ENCODE results near the gene GARNL3. TPM values are rescaled to one million over a fixed set of nuclear protein-coding genes. Genes with fewer than 3 reads are reported as not detected.

The GARNL3 gene
- total and polyA plus RNA-seq, 8 donors = 2.3 to 7.1 (median 3.4) TPM

- no peak overlapping the region for H3K4me3 ChIP-seq
- no peaks in the 10 kb centered on the region for H3K9me3 ChIP-seq
- DNase-seq (no peak), ATAC-seq (no peak), FAIRE-seq (no peak)
- H3K27me3 ChIP-seq = no peaks in the 10 kb centered on the region
- H3K27ac ChIP-seq = no peak overlapping the region
- intact Hi-C loops (cut with DNase I) = no loop called here
- peaks cover 0 to 8% (median 0%) of the 10 kb centered on the region in 3 donors for H3K4me1 ChIP-seq
- TF ChIP-seq, protein P1, sequence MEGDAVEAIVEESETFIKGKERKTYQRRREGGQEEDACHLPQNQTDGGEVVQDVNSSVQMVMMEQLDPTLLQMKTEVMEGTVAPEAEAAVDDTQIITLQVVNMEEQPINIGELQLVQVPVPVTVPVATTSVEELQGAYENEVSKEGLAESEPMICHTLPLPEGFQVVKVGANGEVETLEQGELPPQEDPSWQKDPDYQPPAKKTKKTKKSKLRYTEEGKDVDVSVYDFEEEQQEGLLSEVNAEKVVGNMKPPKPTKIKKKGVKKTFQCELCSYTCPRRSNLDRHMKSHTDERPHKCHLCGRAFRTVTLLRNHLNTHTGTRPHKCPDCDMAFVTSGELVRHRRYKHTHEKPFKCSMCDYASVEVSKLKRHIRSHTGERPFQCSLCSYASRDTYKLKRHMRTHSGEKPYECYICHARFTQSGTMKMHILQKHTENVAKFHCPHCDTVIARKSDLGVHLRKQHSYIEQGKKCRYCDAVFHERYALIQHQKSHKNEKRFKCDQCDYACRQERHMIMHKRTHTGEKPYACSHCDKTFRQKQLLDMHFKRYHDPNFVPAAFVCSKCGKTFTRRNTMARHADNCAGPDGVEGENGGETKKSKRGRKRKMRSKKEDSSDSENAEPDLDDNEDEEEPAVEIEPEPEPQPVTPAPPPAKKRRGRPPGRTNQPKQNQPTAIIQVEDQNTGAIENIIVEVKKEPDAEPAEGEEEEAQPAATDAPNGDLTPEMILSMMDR (IDR thresholded peaks at IDR 0.05) = no peak
- WGBS, 2 donors = 40 to 57% methylated on average over 2 of the region's 2 CpGs
- H3K36me3 ChIP-seq = no peaks in the 10 kb centered on the region
Observed at GRCh38 chr9:127283917-127284497, 19.4 kb downstream of the GARNL3 start.

DNA sequence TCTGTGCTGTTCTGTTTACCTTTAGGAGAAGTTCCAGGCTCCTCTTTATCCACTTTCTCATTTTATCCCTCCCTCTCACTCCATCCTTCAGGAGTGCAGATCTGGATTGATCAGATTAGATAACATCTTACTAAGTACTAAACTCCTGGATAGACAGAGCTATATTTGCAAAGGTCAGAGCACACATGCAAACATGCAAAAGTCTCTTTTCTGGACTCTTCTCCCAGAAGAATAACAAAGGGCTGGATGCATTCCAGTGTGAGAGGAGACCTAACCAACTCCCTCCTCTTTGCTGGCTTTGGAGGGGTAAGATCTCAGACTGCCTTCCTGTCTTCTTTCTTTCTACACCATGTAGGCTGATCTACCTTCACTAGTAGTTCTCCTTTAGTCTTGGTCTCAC, 21.4 kb downstream of the GARNL3 start:
- FAIRE-seq = no peak
- H3K36me3 ChIP-seq = no peaks in the 10 kb centered on the region
- no peaks in the 10 kb centered on the region for H3K27me3 ChIP-seq
- DNase-seq = no peak
- ATAC-seq = no peak
- H3K4me3 ChIP-seq = no peak overlapping the region
- no peaks in the 10 kb centered on the region for H3K4me1 ChIP-seq
- intact Hi-C loops (cut with DNase I) = no loop called here
- H3K9me3 ChIP-seq = no peaks in the 10 kb centered on the region
- no peak overlapping the region for H3K27ac ChIP-seq
- TF ChIP-seq, protein P1 (IDR thresholded peaks at IDR 0.05) = no peak

DNA sequence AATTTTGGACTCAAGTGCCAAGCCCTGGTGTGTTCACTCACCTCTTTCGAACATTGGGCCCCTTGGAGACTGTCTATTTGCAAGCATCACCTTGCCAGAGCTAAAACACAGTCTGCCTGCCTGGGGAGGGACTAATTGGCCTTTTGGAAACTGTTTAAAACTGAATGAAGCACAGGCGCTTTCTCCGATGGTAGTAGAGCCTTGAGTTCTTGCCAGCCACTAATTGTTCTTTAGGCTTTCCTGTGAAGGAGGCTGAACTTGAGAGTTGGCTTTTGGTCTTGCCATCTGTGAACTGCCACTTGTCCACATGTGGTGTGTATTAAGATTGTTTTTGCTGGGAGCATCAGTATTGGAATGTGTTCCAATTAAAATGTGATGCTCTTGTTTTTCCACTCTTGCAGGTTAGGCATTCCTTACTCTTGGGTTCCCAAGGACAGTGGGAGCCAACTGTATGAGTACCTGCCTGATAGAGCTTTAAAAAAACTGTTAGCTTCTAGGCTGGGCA, 26.0 kb downstream of the GARNL3 start:
- Histone ChIP-seq H3K36me3 (no peaks in the 10 kb centered on the region), H3K4me1 (peaks cover 0 to 14% (median 0%) of the 10 kb centered on the region in 3 donors), H3K9me3 (no peaks in the 10 kb centered on the region), H3K27ac (no peak overlapping the region), H3K4me3 (no peak overlapping the region), H3K27me3 (no peaks in the 10 kb centered on the region)
- DNase-seq (no peak), FAIRE-seq (no peak), ATAC-seq (no peak)
- 95 to 97% methylated on average over 3 of the region's 3 CpGs for WGBS, 2 donors
- intact Hi-C loops (cut with DNase I) = no loop called here
- TF ChIP-seq, protein P1 (IDR thresholded peaks at IDR 0.05) = no peak

GRCh38 chr9:127291246-127291778, 26.7 kb downstream of the GARNL3 start:
- no peak for ATAC-seq

More at GRCh38 chr9:127291246-127291778, 26.7 kb downstream of the GARNL3 start:
- H3K27me3 ChIP-seq = no peaks in the 10 kb centered on the region
- no peak overlapping the region for H3K27ac ChIP-seq
- peaks cover 0 to 14% (median 0%) of the 10 kb centered on the region in 3 donors for H3K4me1 ChIP-seq
- no peak for DNase-seq
- H3K4me3 ChIP-seq = no peak overlapping the region
- H3K9me3 ChIP-seq = no peaks in the 10 kb centered on the region
- TF ChIP-seq, protein P1 (IDR thresholded peaks at IDR 0.05) = no peak
- 91 to 95% methylated on average over 4 of the region's 4 CpGs for WGBS, 2 donors
- intact Hi-C loops (cut with DNase I) = no loop called here
- no peaks in the 10 kb centered on the region for H3K36me3 ChIP-seq
- FAIRE-seq = no peak

Data from pancreas (tissue), 10 donors.